RPMI8226 (cell line): ENCODE results near the gene RNF145.
"Not testable (repeated sequence)": the region's sequence is repeated elsewhere in the genome, so short reads cannot be mapped to it uniquely, and the experiment has no call there.

ENCODE experiments used
- DNase-seq: peaks from one replicate; pipeline ENCODE4 v3.0.0-alpha.2; 2015

Gene RNF145, protein sequence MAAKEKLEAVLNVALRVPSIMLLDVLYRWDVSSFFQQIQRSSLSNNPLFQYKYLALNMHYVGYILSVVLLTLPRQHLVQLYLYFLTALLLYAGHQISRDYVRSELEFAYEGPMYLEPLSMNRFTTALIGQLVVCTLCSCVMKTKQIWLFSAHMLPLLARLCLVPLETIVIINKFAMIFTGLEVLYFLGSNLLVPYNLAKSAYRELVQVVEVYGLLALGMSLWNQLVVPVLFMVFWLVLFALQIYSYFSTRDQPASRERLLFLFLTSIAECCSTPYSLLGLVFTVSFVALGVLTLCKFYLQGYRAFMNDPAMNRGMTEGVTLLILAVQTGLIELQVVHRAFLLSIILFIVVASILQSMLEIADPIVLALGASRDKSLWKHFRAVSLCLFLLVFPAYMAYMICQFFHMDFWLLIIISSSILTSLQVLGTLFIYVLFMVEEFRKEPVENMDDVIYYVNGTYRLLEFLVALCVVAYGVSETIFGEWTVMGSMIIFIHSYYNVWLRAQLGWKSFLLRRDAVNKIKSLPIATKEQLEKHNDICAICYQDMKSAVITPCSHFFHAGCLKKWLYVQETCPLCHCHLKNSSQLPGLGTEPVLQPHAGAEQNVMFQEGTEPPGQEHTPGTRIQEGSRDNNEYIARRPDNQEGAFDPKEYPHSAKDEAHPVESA

DNA sequence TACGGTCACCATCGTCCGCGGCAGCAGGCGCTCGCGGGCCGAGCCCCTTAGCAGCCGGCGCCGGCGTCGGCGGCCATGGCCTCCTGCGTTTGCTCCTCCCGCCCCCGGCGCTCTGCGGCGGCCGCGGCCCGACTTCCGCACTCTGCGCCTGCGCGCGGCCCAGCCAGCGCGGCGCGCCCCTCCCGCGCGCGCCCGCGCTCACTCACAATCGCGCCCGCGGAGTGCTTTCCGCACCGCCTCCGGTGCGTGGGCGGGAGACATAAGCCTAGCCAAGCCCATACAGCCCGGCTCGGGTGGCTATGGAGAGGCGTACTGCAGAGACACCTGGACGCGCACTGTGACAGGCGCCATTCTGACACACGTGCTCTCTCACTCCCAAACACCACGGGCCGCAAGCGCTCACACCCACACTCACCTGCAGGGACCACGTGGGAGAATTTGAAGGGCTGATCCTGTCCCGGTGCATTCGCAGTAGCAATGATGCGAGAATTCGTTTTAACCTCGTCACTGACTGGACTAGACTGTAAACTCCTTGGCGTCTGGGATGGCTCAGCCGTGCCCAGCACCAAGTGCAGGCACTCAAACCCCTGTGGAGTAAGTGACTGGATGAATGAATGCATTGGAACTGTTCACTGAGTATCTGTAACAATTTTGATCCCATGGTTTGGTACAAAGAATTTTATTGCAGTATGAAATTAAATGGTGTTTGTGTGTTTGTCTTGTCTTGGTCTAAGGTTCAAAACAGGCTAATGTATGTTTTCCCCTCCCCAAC is at the start of gene RNF145:
Gene RNF145, minus strand, starts transcription at position 116 of the 772 bp plus-strand sequence. CDS start 5,936 bp downstream, outside the sequence.
- peak; percentile 89 for DNase-seq

DNA sequence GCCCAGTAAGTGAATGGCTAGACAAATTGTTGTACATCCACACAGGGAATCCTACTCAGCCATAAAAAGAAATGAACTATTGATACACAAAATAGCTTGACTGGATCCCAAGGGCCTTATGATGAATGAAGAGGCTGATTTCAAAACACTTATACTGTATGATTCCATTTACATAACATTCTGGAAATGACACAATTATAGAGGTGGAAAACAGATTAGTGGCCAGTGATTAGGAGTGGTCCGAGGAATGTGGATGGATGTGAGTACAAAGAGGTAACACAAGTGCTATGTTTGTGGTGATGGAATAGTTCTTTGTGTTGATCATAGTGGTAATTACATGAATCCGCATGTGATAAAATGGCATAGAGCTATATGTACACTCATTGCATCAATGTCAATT is 49.0 kb upstream of the RNF145 start:
- DNase-seq: no peak

DNA sequence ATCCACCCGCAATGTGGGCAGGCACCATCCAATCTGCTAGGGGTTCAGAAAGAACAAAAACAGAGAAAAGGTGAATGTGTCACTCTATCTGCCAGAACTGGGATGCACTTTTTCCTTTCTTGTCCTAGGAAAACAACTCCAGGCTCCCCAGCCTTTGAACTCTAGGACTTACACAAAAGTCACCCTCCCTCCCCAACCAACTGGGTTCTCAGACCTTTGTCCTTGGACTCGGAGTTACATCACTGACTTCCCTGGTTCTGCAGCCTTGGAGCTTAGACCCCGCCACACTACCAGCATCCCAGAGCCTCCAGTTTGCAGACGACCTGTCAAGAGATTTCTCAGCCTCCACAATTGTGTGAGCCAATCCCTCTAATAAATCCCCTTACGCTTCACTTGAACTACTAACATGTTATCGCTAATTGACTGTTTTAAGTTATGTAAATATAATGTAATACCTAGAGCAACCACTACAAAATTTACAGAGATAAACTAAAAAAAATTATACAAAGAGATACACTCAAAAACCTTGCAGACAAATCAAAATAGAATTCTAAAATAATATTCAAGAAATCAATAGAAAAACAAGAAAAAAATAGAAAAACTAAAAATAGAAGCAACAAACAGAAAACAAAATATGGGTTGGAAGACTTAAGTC is 48.4 kb upstream of the RNF145 start:
- no peak for DNase-seq

DNA sequence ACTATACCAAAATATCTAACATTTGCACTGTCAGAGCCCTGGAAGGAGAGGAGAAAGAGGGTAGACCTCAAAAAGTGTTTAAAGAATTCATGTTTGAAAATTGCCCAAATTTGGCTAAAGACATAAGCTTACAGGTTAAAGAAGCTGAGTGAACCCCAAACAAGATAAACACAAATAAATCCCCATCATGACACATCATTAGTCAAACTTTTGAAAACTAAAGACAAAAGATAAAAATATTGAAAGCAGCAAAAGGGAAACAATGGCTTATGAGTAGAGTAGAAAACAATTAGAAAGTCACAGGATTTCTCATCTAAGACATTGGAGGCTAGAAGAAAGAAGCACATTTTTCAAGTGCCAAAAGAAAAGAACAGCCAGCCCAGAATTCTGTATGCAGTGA is 47.7 kb upstream of the RNF145 start:
- no peak for DNase-seq

DNA sequence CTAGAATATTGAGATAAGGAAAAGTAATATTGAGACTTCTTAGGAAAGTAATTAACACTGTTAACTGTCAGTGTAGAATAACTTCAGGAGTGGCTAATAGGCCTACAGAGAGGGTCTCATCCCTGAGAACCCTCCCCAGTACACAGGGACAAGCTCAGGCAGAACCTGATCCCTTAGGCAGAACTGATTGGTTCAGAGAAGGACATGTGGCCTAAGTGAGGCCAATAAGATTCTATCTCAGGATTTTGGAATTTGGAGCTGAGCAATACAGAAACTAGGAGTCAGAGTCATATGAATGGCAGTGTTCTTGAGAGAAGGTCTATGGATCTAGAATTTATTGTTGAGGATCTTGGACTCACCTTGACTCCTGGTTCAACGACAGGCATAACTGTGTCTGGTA is 42.8 kb upstream of the RNF145 start:
- DNase-seq: no peak

DNA sequence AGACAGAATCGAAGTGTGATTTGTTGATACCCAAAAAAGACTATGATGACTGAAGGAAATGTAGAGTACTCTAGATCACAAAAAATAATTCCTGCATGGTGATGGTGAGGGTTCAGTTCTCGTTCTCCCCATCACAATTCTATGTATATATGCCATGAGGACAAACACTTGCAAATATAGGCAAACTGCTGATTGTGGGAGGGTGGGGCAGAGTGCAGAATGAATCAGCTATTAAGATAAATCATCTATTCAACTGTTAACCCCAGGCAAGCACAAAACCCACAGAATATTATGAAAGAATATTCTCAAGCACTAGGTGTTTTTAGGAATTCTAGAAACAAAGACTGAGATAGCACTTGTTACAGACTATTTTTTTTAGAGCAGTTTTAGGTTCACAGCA is 39.8 kb upstream of the RNF145 start:
- no peak for DNase-seq

DNA sequence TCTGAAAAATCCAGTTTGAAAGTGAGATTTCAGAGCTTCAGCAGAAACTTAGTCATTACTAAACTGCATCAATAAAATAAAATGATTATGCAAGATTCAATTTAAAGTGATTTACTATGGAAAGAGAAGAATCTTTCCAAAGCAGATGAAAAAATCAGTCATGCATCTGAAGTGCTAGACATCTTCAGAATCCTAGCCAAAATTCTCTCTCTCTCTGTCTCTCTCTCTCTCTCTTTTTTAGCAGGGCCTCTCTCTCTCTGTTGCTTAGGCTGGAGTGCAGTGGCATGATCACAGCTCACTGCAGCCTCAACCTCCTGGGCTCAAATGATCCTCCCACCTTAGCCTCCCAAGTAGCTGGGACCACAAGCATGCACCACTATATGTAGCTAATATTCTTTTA is 35.5 kb upstream of the RNF145 start:
- no peak for DNase-seq

DNA sequence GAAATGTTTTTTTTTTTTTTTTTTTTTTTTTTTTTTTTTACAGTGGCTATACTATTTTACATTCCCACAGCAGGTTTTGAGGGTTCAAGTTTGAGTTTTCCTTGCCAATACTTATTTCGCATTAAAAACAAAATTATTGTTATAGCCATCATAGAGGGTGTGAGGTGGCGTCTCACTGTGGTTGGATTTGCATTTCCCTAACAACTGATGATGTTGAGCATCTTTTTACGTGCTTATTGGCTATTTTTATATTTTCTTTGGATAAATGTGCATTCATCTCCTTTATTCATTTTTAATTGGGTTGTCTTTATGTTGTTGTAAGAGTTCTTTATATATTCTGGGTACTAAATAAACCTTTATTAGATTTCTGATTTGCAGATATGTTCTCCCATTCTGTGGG is 34.8 kb upstream of the RNF145 start:
- DNase-seq: no peak

DNA sequence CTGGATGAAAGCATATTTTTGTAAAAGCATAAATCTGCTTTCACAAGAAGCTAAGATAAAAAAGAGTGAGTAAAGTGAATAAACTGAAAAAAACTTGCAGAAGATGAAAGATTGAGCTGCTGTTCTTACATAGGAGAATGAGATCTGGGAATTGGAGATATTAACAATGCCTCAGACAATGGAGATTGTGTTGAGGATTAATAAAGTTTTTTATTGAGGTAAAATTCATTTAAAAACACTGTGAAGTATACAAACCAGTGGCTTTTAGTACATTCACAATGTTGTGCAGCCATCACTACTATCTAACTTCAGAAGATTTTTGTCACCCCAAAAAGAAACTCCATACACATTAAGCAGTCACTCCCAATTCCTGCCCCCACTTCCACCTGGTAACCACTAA is 34.0 kb upstream of the RNF145 start:
- DNase-seq: no peak

DNA sequence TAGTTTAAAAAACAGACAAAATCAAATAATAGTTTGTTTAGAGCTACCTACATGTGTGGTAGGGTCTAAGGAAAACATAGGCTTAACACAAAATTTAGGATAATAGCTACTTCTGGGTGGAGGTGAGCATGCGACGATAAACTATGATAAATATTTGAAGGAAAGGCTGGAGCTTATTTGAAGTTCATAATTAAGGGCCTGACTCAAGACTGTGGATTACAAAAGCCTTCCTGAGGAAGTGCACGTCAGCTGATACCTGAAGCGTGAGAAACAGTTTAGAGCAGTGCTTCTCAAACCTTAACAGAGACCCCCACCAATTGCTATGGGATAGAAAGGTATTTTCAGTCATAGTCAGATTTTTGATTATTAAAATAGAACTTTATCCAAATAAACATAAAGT is 33.3 kb upstream of the RNF145 start:
- no peak for DNase-seq

DNA sequence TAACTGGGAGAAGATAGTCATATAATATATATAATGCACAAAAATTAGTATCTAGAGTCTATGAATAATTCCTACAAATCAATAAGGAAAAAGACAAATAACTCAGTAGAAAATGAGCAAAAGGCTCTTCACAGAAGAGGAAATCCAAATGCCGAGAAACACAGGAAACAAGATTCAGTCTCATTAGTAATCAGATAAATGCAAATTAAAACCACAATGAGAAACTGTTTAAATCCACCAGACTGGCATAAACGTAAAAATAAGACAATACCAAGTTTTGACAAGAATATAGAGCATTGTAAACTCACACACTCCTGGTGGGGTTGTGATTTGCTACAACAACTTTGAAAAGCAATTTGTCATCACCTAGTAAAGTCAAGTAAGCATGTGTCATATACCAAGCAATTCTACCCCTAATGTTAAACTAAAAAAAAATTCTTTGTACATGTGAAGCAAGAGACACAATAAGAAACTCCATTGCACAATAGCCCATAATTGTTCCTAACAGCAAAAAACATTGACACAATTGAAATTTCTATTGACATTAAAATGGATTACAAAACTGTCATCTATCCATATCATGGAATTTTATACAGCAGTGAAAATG is 32.7 kb upstream of the RNF145 start:
- DNase-seq: no peak

DNA sequence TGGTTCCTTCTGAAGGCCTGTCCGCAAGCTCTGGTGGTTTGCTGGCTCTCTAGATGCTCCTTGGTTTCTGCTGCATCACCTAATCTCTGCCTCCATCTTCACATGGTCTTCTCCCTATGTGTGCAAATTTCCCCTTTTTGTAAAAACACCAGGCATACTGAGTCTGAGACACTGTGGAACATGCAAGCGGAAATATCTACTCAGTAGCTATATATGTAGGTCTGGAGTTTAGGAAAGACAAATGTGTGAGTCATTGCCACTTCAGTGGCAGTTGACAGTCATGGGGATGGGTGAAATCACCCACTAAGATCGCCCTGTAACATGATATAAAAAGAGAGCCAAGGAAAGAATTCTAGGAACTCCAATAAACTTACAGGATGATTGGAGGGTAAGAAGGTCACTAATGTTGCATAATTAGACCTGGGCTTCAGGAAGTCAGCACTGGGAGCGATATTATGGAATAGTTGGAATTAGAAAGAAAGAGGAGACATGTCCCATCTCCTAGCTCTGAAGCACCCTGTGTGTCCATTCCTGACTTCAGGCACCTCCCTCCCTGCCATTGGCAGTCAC is 31.0 kb upstream of the RNF145 start:
- no peak for DNase-seq

DNA sequence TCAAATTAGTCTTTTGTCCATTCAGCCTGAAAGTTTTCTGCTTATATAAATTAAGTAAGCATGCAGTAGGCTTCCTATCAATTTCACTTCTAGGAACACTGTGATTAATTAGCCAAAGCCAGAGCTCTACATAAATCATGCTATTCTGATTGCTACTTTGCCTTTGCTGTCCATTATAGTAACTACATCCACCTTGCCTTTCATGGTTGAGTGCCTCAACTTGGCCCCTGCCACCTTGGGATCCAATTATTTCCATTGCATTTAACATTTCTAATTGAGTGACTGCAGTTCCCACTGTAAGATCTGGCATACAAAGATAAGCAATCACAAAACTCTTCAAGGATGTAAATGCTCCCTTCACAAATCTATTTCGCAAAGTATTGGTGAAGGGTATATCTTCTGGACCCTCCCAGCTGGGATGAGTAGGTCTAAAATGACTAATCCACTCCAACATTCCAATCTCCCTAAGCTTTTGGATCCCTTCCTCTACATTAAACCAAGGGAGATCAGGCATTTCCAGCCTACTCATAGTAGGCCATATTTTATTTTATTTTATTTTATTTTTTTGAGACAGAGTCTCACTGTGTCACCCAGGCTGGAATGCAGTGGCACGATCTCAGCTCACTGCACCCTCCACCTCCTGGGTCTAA is 26.6 kb upstream of the RNF145 start:
- DNase-seq: not testable (repeated sequence)

DNA sequence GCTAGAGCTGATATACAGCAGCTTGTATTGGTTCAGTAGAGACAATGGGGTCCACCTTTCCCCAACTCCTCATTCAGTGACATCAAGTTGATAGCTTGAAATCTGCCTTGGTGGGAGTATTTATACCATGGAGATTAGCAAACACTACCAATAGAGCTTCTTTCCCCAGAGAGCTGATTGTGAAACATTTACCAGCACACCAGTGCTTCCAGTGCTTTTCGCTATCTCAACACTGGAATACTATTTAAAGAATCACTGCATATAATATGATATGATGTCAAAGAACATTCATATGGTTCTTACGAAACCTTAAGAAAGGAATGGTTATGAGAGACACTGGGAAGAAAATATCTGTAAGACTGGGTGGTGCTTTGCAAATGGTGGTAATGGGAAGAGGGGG is 21.8 kb upstream of the RNF145 start:
- no peak for DNase-seq

DNA sequence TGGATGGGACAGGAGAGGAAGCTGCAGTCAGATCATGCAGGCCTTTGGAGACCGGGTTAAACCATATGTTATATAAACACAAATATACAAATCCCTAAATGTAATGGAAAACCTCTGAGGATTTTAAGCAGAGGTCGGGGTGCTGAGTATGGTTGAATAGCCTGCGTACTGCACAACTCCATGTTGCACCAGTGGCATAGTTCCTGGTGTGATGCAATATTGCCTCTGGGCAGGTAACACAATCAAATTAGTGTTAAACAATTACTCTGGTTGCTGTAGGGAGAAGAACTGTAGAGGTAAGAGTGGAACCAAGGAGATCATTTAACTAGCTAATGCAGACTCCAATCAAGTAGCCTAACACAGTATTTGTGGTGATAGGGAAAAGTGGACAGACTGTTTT is 21.3 kb upstream of the RNF145 start:
- no peak for DNase-seq

DNA sequence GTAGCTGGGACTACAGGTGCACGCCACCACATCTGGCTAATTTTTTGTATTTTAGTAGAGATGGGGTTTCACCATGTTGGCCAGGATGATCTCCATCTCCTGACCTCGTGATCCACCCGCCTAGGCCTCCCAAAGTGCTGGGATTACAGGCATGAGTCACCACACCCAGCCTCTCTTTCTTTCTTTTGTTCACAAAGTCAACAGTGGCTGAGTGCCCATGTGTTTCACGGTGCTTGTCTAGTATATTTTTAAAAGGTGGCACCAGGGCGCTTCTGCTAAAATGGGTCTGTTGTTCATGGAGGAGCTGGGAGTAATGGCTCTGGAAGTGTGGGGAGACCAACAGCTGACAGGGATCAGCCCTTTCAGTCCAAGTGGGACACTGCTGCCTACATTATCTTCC is 18.7 kb upstream of the RNF145 start:
- DNase-seq: not testable (repeated sequence)

DNA sequence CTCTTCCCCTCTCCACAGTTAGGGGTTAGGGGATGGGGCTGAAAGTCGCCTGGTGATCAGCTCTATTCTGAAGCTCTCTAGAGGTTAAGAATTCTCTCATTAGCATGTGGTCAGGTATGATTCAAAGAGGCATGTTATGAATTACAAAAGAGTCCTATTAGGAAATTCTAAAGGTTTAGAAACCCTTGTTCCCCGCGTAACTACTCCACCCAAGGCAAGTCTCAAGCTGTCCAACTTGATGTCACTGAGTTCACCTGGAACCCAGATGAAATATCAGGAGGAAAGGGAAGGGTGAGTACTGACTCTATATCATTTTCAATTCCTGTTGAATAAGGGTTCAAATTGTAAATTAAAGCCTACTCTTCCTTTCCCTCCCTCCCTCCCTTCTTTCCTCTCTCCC is 18.1 kb upstream of the RNF145 start:
- DNase-seq: no peak

DNA sequence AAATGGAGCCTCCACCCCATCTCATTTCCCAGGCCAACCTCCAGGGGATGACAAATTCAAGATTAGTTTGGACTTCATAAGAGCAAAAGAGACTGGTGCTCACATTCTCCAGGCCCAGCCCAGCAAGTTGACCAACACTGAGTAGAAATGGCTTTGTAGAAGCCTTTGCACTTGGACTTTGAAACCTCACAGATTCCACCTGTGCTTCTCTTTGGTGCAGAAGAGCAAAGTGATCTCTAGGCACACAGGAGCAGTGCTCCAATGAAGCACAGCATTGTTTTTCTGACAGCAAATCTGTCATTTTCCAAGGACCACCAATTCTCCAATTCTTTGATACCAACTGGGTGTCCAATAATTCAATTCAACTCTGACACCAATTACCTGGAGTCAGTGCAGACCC is 17.1 kb upstream of the RNF145 start:
- no peak for DNase-seq

DNA sequence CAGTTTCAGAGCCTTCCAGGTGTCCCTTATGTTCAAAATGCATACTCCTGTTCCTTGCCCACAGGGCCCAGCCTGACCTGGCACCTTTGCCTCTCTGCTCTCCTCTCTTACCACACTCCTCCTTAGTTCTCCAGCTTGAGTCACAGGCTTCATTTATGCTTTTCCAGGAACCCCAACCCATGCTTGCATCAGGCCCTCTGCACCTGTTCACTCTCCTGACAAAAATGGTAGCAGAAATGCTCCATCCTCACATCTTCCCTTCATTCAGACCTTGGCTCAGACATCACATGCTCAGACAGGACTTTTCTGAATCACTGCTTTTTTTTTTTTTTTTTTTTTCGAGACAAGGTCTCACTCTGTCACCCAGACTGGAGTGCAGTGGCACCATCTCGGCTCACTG is 15.1 kb upstream of the RNF145 start:
- DNase-seq: no peak

DNA sequence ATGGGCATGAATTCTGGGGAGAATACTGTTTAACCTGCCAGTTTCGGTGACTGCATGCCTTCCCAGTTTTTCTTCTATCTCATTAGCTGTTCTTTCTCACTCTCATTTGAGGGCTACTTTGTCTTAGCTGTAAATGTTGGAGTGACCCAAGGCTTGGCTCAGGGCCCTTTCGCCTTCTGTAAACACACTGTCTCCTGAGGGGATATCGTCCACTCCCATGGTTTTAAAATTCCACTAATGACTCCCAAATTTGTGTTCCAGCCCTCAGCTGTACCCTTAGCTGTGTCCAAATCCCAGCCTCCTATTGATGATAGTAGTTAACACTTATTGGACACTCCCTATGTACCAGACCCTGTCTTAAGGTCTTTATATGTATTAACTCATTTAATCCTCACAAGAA is 14.1 kb upstream of the RNF145 start:
- no peak for DNase-seq

DNA sequence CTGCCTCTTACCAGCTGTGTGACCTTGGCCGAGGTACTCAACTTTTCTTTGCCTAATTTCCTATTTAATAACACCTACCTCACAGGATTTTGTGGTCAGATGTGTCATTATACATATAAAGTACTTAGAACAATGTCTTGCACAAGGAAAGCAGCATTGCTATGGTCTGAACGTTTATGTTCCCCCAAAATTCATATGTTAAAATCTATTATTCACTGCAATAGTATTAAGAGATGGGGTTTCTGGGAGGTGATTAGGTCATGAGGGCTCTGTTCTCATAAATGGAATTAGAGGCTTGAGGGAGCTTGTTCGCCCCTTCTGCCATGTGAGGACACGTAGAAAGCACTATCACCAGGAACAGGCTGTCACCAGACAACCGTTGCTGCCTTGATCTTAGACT is 10.9 kb upstream of the RNF145 start:
- no peak for DNase-seq

DNA sequence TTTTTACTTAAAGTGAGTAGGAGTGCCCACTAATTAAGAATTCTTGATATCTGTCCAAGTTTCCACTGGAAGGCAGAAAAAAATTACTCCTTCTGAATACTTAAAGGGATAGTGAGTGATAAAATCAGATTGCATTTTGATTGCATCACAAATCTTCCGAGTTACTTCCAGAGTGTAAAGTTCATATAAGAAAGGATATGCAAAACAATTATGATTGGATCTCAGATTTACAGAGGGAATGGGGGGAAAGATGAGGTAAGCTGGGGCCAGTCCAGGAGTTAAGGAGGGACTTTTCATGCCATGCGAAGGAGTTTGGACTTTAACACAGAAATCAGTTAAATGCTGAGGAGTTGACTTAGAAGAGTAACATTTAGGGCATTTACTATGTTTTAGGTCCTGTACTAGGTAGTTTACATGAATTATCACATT is 9.3 kb upstream of the RNF145 start:
- DNase-seq: no peak
